Measurements from ENCODE around the gene KCNH6.

The KCNH6 gene

DNA sequence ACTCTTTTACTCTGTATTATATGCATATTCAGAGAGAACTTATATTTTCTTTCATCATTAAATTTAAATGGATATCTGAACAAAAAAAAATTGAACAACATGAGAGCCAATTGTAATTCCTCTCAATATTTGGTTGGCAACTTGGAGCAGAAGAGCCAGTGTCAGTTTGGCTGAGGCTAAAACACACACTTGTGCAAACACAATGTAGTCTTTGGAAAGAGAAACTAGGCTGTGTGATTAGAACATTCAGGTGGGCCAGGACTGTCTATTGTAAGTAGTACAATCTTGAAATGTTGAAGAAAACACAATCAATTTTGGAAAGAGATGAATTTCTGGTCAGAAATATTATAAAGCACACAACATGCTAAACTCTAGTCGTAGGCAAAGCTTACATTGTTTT lies 44.1 kb downstream of the KCNH6 start:
- no peak for TF ChIP-seq YY1 (IDR thresholded peaks at IDR 0.05; ENCODE audit: low read depth)
- no peak for TF ChIP-seq MAX (IDR thresholded peaks at IDR 0.05)
- TF ChIP-seq CREB1 (IDR thresholded peaks at IDR 0.05; ENCODE audit: low read depth) = no peak
- TF ChIP-seq EP300 (IDR thresholded peaks at IDR 0.05; ENCODE audit: borderline replicate concordance) = no peak
- TF ChIP-seq TAF1 (IDR thresholded peaks at IDR 0.05; ENCODE audit: low read depth) = no peak
- TF ChIP-seq ZBTB7A (IDR thresholded peaks at IDR 0.05; ENCODE audit: low read depth) = no peak
- no peak for TF ChIP-seq EGR1 (IDR thresholded peaks at IDR 0.05)
- TF ChIP-seq TEAD4 (IDR thresholded peaks at IDR 0.05) = no peak
- TF ChIP-seq RAD21 (IDR thresholded peaks at IDR 0.05; ENCODE audit: low read depth) = no peak
- no peak for TF ChIP-seq FOXM1 (IDR thresholded peaks at IDR 0.05; ENCODE audit: borderline replicate concordance, low read depth)
- no peak for TF ChIP-seq CEBPB (IDR thresholded peaks at IDR 0.05)
- TF ChIP-seq REST (IDR thresholded peaks at IDR 0.05; ENCODE audit: low read depth) = no peak
- TF ChIP-seq TCF12 (IDR thresholded peaks at IDR 0.05; ENCODE audit: low read depth) = no peak
- no peak for TF ChIP-seq NFIC (IDR thresholded peaks at IDR 0.05)
- no peak for TF ChIP-seq USF1 (IDR thresholded peaks at IDR 0.05)

DNA sequence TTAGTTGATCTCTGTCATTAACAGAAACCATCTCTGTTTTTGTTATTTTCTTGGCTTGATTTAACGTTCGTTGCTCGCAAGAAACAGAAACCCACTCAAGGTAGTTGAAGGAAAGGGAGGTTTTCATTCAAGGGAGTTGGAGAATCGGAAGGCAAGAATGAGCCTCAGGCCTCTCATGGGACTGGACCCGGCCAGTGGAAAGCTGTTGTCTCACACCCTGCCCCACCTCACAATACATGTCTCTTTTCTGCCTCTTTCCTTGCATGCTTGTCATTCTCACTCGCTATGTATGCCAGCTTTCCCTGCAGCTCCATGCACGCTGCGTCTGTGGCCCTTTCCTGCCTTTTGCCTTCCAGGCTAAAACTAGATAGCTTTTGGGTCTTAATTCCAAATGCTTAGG lies 45.4 kb downstream of the KCNH6 start:
- TF ChIP-seq USF1 (IDR thresholded peaks at IDR 0.05) (no peak), NFIC (IDR thresholded peaks at IDR 0.05) (no peak), YY1 (IDR thresholded peaks at IDR 0.05; ENCODE audit: low read depth) (no peak), TEAD4 (IDR thresholded peaks at IDR 0.05) (no peak), RAD21 (IDR thresholded peaks at IDR 0.05; ENCODE audit: low read depth) (no peak), CREB1 (IDR thresholded peaks at IDR 0.05; ENCODE audit: low read depth) (no peak), FOXM1 (IDR thresholded peaks at IDR 0.05; ENCODE audit: borderline replicate concordance, low read depth) (no peak)

GRCh38 chr17:63571632-63572310 lies 48.6 kb downstream of the KCNH6 start:
- TF ChIP-seq CEBPB (IDR thresholded peaks at IDR 0.05) (no peak), NFIC (IDR thresholded peaks at IDR 0.05) (no peak), RAD21 (IDR thresholded peaks at IDR 0.05; ENCODE audit: low read depth) (no peak), CREB1 (IDR thresholded peaks at IDR 0.05; ENCODE audit: low read depth) (no peak), EP300 (IDR thresholded peaks at IDR 0.05; ENCODE audit: borderline replicate concordance) (no peak)

- no peak for TF ChIP-seq CEBPB (IDR thresholded peaks at IDR 0.05)
- no peak for TF ChIP-seq TEAD4 (IDR thresholded peaks at IDR 0.05)
- no peak for TF ChIP-seq EP300 (IDR thresholded peaks at IDR 0.05; ENCODE audit: borderline replicate concordance)
- TF ChIP-seq ZBTB7A (IDR thresholded peaks at IDR 0.05; ENCODE audit: low read depth) = no peak
- TF ChIP-seq MAX (IDR thresholded peaks at IDR 0.05) = no peak
- TF ChIP-seq FOXM1 (IDR thresholded peaks at IDR 0.05; ENCODE audit: borderline replicate concordance, low read depth) = no peak
- no peak for TF ChIP-seq NFIC (IDR thresholded peaks at IDR 0.05)
Measured at GRCh38 chr17:63573634-63574033, 50.5 kb downstream of the KCNH6 start.

- no peak for TF ChIP-seq TAF1 (IDR thresholded peaks at IDR 0.05; ENCODE audit: low read depth)
- no peak for TF ChIP-seq EP300 (IDR thresholded peaks at IDR 0.05; ENCODE audit: borderline replicate concordance)
- TF ChIP-seq YY1 (IDR thresholded peaks at IDR 0.05; ENCODE audit: low read depth) = no peak
- TF ChIP-seq TCF12 (IDR thresholded peaks at IDR 0.05; ENCODE audit: low read depth) = no peak
- TF ChIP-seq REST (IDR thresholded peaks at IDR 0.05; ENCODE audit: low read depth) = no peak
- TF ChIP-seq FOXM1 (IDR thresholded peaks at IDR 0.05; ENCODE audit: borderline replicate concordance, low read depth) = no peak
- no peak for TF ChIP-seq TEAD4 (IDR thresholded peaks at IDR 0.05)
- no peak for TF ChIP-seq CEBPB (IDR thresholded peaks at IDR 0.05)
- no peak for TF ChIP-seq EGR1 (IDR thresholded peaks at IDR 0.05)
- TF ChIP-seq MAX (IDR thresholded peaks at IDR 0.05) = no peak
- no peak for TF ChIP-seq NFIC (IDR thresholded peaks at IDR 0.05)
- TF ChIP-seq USF1 (IDR thresholded peaks at IDR 0.05) = no peak
- TF ChIP-seq CREB1 (IDR thresholded peaks at IDR 0.05; ENCODE audit: low read depth) = no peak
- no peak for TF ChIP-seq ZBTB7A (IDR thresholded peaks at IDR 0.05; ENCODE audit: low read depth)
Measured at GRCh38 chr17:63578027-63578768, 55.0 kb downstream of the KCNH6 start.
